ENCODE data around the gene LRRD1.

LRRD1 gene

GRCh38 chr7:92137557-92137956, 41.4 kb downstream of the LRRD1 start:
- Histone ChIP-seq H3K27ac (ENCODE audit: low read length) (no peak overlapping the region), H2AFZ (ENCODE audit: low read depth, low read length) (peak overlapping the region; percentile 29), H3K9ac (ENCODE audit: low read depth, low read length) (no peak overlapping the region), H4K20me1 (ENCODE audit: insufficient read depth, low read length) (no peaks in the 10 kb centered on the region), H3K79me2 (ENCODE audit: insufficient read depth, low read length) (peaks cover 17% of the 10 kb centered on the region), H3K36me3 (ENCODE audit: insufficient read depth, low read length) (no peaks in the 10 kb centered on the region; the same call in 1 of the 2 replicates), H3K27me3 (ENCODE audit: insufficient read depth, low read length, poor library complexity) (no peaks in the 10 kb centered on the region), H3K4me1 (ENCODE audit: insufficient read depth, low read length) (peaks cover 25% of the 10 kb centered on the region), H3K4me2 (ENCODE audit: insufficient read depth, low read length) (no peak overlapping the region), H3K4me3 (ENCODE audit: low read depth in 1 of 2, low read length in 2 of 2) (no peak overlapping the region), H3K9me3 (ENCODE audit: insufficient read depth, low read length, severe bottlenecking) (no peaks in the 10 kb centered on the region)
- peak; percentile 27 for DNase-seq
- no peak for ATAC-seq (ENCODE audit: insufficient read depth, low read depth)
- TF ChIP-seq EZH2 (IDR thresholded peaks at IDR 0.05; ENCODE audit: borderline replicate concordance, low read depth, low read length, severe bottlenecking) (no peak), CTCF (IDR thresholded peaks at IDR 0.05; ENCODE audit: borderline replicate concordance, extremely low read depth, low read length, poor library complexity, severe bottlenecking) (no peak)

DNA sequence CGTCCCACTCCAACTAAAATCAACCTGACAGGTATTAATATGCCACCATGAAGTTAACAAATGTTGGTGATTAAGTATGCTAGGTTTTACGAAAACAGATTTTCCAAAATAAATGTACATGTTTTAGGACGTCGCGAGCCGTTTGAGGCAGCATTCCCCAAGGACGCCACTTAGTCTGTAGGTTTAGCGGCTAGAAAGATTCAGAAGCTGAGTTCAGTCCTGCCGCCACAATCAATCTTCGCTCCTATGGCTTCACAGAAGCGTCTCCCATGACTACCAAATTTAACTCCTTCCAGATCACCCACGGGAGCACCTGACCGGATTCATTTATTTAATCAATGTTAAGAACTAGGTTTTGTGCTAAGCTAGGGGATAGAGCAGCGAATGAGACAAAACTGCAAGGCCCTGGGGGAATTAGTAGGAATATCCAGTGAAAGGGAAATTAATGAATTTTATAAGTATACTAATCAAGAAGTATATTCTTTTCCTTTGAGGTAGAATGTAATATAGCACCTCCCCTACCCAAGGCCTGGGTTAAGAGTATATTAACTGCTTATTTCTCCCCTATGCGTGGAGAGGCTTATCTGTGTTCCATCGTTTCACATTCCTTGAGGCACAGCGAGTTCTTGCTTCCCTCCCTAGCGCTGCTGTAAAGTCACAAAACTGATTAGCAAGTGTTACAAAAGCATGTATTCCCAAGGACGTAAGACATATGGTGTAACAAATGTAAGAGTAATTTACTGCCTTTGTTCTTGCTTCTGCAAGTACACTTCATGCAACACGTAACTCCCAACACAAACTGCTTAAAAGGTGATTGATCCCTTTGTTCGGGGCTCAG, 43.7 kb downstream of the LRRD1 start:
- Histone ChIP-seq H3K27ac (ENCODE audit: low read length) (peak overlapping the region; percentile 89), H3K27me3 (ENCODE audit: insufficient read depth, low read length, poor library complexity) (no peaks in the 10 kb centered on the region), H3K4me2 (ENCODE audit: insufficient read depth, low read length) (peak overlapping the region; percentile 69), H2AFZ (ENCODE audit: low read depth, low read length) (peak overlapping the region; percentile 82), H3K79me2 (ENCODE audit: insufficient read depth, low read length) (peaks cover 30% of the 10 kb centered on the region), H3K4me1 (ENCODE audit: insufficient read depth, low read length) (peaks cover 29% of the 10 kb centered on the region), H3K4me3 (ENCODE audit: low read depth in 1 of 2, low read length in 2 of 2) (peak overlapping the region; percentile 36 to 84; a peak in 3 of 4 replicates), H3K9ac (ENCODE audit: low read depth, low read length) (peak overlapping the region; percentile 64), H3K36me3 (ENCODE audit: insufficient read depth, low read length) (peaks cover 6% of the 10 kb centered on the region), H3K9me3 (ENCODE audit: insufficient read depth, low read length, severe bottlenecking) (no peaks in the 10 kb centered on the region), H4K20me1 (ENCODE audit: insufficient read depth, low read length) (no peaks in the 10 kb centered on the region)
- no peak for TF ChIP-seq EZH2 (IDR thresholded peaks at IDR 0.05; ENCODE audit: borderline replicate concordance, low read depth, low read length, severe bottlenecking)
- TF ChIP-seq CTCF (IDR thresholded peaks at IDR 0.05; ENCODE audit: borderline replicate concordance, extremely low read depth, low read length, poor library complexity, severe bottlenecking) = no peak
- DNase-seq = no peak
- no peak for ATAC-seq (ENCODE audit: insufficient read depth, low read depth)

DNA sequence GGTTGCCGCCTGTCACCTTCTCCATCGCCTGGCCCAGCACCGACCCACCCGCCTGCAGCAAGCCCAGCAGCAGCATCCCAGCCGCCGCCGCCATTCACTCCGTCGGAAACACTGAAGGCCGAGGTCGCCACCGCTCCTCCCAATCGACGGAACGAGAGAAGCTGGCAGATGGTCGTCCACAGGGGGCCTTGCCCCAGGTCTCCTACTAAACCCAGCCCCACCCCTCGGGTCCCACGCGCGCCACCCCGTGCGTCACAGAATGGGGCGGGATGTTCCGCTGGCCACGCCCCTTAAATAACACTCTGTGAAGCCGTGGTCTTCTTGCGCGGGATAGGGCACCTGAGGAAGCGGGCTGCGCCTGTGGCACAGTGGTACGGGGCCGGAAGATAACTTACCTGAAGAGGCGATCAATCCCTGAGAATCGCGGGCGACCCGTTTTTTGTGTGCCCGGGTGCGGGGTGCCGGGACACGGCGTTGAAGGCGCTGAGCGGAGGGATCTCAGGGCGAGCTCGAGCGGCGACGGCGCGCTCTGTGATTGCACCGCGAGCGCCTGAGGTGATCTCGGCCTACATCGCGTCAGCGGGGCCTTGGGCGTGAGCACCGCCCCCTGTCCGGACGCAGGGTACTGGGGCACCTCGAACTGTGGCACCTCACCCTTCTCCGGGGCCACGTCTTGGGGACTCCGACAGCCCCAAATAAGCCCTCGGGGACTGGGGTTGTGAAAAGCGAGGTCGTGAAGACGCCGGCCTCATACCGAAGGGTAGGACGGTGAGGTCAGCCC, 44.5 kb downstream of the LRRD1 start, which contains the start of gene CYP51A1:
CYP51A1 (minus strand) TSS at position 207 of the 781 bp plus-strand sequence; CDS start at position 94, 113 bp downstream.
- DNase-seq = peak; percentile 83
- Histone ChIP-seq H3K4me1 (ENCODE audit: insufficient read depth, low read length) (peaks cover 29% of the 10 kb centered on the region), H3K27me3 (ENCODE audit: insufficient read depth, low read length, poor library complexity) (no peaks in the 10 kb centered on the region), H3K9me3 (ENCODE audit: insufficient read depth, low read length, severe bottlenecking) (no peaks in the 10 kb centered on the region), H3K4me2 (ENCODE audit: insufficient read depth, low read length) (peak within 1 kb of the TSS; percentile 69), H4K20me1 (ENCODE audit: insufficient read depth, low read length) (no peaks in the 10 kb centered on the region), H3K4me3 (ENCODE audit: low read depth in 1 of 2, low read length in 2 of 2) (peak within 1 kb of the TSS; percentile 36 to 84), H2AFZ (ENCODE audit: low read depth, low read length) (peak within 1 kb of the TSS; percentile 82), H3K27ac (ENCODE audit: low read length) (peak within 1 kb of the TSS; percentile 89), H3K9ac (ENCODE audit: low read depth, low read length) (peak within 1 kb of the TSS; percentile 64), H3K36me3 (ENCODE audit: insufficient read depth, low read length) (peaks cover 6% of the 10 kb centered on the region), H3K79me2 (ENCODE audit: insufficient read depth, low read length) (peaks cover 30% of the 10 kb centered on the region)
- TF ChIP-seq EZH2 (IDR thresholded peaks at IDR 0.05; ENCODE audit: borderline replicate concordance, low read depth, low read length, severe bottlenecking) (no peak), CTCF (IDR thresholded peaks at IDR 0.05; ENCODE audit: borderline replicate concordance, extremely low read depth, low read length, poor library complexity, severe bottlenecking) (no peak)
- ATAC-seq (ENCODE audit: insufficient read depth, low read depth) = peak; percentile 75

All from DND-41 (cell line).